Activated naive CD4-positive, alpha-beta T cell treated with anti-CD3 and anti-CD28 coated beads, Interleukin-2, amount 50 U/mL, for 72 hours (primary cell): ENCODE results near the gene KIF4B. TPM values are rescaled to one million over a fixed set of nuclear protein-coding genes. Genes with fewer than 3 reads are reported as not detected.
"Not testable (repeated sequence)": the region's sequence is repeated elsewhere in the genome, so short reads cannot be mapped to it uniquely, and the experiment has no call there.

Experiments used
- ATAC-seq, 2 donors: fragments of 150-1000 bp; cut with Tn5 transposase; 2 replicates each; pipeline ENCODE4 v1.10.0; 2021; ENCODE audit warnings: mild to moderate bottlenecking in 2 of 2, moderate library complexity in 2 of 2
- DNase-seq, 2 donors: peaks; one replicate each; pipeline ENCODE4 v3.0.0; 2021 to 2022; ENCODE audit warnings: low spot score in 2 of 2
- H3K27ac Mint-ChIP-seq, 2 donors: one replicate each; pipeline ENCODE4 v1.8.0; 2022; ENCODE audit warnings: mild to moderate bottlenecking in 2 of 2, mixed read lengths in 2 of 2
- H3K36me3 Mint-ChIP-seq, 2 donors: one replicate each; pipeline ENCODE4 v1.8.0; 2022; ENCODE audit warnings: mixed read lengths in 2 of 2
- H3K9me3 Mint-ChIP-seq, 2 donors: one replicate each; pipeline ENCODE4 v1.8.0; 2022; ENCODE audit warnings: mixed read lengths in 2 of 2
- total RNA-seq, 2 donors: library from RNA; stranded (reverse); gene quantifications; one replicate each; pipeline ENCODE4 v1.2.3, GENCODE V29; 2022

Gene KIF4B
- total RNA-seq, 2 donors from 2014 or later: 0.11 to 0.14 TPM

DNA sequence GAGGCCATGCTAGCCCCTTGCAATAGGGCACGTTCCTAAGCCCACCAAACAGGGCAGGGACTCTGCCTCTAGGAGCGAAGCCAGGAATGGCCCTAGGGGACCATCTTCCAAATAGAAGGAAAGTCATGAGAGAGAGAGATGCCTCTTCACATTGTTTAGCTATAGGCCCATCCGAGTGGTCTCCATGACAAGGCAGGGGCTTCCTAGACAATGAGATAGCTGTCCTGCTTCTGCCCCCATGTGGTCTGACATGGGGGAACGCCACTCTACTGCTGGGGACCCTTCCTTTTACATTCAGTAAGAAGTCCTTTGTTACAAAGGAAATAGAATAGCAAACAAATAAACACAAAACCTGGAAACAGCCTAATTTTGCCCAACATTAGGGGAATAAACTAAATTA lies 17.9 kb upstream of the KIF4B start:
- no peak overlapping the region for H3K27ac Mint-ChIP-seq
- H3K36me3 Mint-ChIP-seq: no peaks in the 10 kb centered on the region
- H3K9me3 Mint-ChIP-seq: no peaks in the 10 kb centered on the region
- DNase-seq (no peak), ATAC-seq (no peak)

DNA sequence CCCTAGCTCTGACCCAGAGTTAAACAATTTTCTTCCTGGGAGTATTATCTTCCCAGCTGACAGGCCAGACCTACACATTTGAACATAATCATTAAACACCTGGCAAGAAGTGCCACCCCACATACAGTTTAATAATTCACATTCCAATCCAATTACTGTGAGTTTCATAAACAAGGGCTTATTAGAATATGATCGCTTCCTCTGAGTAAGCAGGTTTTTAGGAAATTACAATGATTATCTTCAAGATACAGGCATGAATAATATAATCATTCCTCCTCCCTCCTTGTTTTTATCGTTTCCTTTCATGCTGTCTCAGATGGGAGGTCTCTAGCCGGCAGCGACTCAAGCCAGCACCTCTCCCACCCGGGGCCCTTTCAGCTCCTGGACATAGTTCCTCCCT lies 15.8 kb upstream of the KIF4B start:
- no peak for DNase-seq
- no peak for ATAC-seq
- Mint-ChIP-seq H3K9me3 (no peaks in the 10 kb centered on the region), H3K27ac (no peak overlapping the region), H3K36me3 (no peaks in the 10 kb centered on the region)

DNA sequence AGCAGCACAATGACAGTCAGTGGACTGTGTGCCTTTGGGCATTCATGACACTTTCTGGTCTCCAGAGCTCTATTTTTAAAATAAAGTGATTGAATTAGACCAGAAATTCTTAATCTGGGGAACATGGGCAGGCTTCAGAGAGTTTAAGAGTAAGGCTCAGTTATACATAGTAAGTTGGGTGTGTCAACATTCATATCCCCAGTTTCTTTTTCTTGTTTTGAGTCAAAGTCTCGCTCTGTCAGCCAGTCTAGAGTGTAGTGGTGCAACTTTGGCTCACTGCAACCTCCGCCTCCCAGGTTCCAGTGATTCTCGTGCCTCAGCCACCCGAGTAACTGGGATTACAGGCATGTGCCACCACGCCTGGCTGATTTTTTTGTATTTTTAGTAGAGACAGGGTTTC lies 13.7 kb upstream of the KIF4B start:
- no peak overlapping the region for H3K27ac Mint-ChIP-seq
- DNase-seq (no peak), ATAC-seq (peak in 1 of 2 donors; percentile 58)
- no peaks in the 10 kb centered on the region for H3K9me3 Mint-ChIP-seq
- H3K36me3 Mint-ChIP-seq: no peaks in the 10 kb centered on the region

DNA sequence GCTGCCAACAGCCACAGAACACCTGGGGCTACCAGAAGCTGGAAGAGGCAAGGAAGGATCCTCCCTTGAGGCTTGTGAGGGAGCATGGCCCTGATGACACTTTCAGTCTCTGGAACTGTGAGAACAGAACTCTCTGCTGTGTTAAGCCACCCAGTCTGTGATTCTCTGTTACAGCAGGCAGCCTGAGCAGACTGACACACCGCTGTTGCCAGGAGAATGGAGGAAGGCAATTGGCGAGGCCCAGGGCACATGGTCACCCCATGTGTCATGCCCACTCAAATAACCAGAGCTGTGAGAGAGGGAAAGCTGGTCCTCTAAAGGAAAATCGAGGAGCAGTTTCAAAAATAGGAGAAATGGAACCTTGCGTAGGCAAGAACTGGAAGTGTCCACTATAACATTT lies 12.0 kb upstream of the KIF4B start:
- DNase-seq (no peak), ATAC-seq (no peak)
- Mint-ChIP-seq H3K9me3 (no peaks in the 10 kb centered on the region), H3K27ac (no peak overlapping the region), H3K36me3 (no peaks in the 10 kb centered on the region)

DNA sequence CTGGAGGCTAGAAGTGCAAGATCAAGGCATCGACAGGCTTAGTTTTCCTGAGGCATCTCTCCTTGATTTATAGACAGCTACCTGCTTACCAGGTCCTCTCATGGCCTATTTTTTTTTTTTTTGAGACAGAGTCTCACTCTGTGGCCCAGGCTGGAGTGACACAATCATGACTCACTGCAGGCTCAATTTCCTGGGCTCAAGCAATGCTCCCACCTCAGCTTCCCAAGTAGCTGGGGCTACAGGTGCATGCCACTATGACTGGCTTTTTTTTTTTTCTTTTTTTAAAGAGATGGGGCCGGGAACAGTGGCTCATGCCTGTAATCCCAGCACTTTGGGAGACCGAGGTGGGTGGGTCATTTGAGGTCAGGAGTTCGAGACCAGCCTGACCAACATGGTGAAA lies 10.8 kb upstream of the KIF4B start:
- DNase-seq, H3K27ac Mint-ChIP-seq, H3K36me3 Mint-ChIP-seq, H3K9me3 Mint-ChIP-seq: not testable (repeated sequence)
- ATAC-seq: peak in 1 of 2 donors; percentile 34

DNA sequence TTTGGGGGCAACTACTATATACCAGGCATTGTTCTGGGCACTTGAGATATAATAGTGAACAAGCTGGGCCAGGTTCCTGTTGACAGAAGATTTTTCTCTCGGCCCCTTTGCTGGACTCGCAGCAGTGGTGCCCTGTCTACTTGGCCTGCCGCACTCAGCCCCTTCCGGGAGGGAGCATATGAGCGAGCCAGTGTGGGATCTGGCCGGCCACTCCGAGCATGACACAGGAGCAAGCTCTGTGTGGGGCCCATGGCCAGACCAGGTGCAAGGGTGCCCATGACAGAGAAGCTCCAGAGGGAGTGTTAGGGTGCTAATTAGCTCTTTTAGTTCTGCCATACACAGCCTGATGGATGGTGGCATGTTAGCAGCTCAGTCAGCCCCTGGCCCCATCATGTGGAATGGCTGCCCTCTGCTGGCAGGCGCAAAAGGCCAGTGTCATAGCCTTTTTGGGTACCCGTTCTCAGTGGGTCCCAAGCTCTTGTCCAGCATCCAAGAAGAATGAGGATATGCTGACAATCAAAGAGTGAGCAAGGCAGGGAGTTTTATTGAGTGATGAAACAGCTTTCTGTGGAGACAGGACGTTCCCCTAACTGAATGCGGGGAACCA lies 9.3 kb upstream of the KIF4B start:
- Mint-ChIP-seq H3K9me3 (no peaks in the 10 kb centered on the region), H3K36me3 (no peaks in the 10 kb centered on the region), H3K27ac (no peak overlapping the region)
- peak in 1 of 2 donors; percentile 20 for DNase-seq
- ATAC-seq: peak; percentile 39 to 69

DNA sequence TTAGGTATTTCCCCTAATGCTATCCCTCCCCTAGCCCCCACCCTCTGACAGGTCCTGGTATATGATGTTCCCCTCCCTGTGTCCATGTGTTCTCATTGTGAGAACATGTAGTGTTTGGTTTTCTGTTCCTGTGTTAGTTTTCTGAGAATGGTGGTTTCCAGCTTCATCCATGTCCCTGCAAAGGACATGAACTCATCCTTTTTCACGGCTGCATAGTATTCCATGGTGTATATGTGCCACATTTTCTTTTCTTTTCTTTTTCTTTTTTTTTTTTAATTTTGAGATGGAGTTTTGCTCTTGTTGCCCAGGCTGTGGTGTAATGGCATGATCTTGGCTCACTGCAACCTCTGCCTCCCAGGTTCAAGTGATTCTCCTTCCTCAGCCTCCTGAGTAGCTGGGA lies 7.3 kb upstream of the KIF4B start:
- H3K27ac Mint-ChIP-seq, DNase-seq, ATAC-seq, H3K9me3 Mint-ChIP-seq, H3K36me3 Mint-ChIP-seq: not testable (repeated sequence)

DNA sequence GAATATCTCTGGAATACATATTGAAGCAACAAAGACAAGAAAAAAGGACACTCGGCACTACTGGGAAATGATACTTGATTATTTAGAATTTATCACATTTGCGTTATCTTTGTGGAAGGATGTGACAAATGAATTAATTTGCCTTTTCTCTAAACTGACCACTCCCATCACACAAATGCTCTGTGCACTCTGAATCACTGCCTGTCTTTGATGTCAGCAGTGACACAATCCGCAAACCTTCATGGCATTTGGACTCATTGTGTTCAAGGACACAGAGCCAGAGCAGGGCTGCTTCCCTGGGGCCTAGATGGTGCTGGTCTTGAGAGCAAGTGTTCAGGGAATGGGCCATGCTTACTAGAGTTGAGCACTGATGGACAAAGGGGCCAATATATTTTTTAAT lies 4.9 kb upstream of the KIF4B start:
- Mint-ChIP-seq H3K9me3 (no peaks in the 10 kb centered on the region), H3K36me3 (no peaks in the 10 kb centered on the region), H3K27ac (no peak overlapping the region)
- DNase-seq (no peak), ATAC-seq (no peak)

DNA sequence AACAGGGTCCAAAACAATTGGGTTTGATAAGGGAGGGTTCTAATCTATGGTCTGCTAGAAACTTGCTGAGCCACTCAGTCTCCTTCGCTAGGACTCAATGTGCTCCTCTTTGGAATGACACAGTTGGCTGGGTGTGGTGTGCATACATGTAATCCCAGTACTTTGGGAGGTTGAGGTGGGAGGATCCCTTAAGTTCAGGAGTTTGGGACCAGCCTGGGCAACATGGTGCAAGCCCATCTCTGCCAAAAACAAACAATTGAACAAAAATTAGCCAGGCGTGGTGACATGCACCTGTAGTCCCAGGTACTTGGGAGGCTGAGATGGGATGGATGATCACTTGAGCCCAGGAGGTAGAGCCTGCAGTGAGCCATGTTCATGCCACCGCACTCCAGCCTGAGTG lies 2.7 kb upstream of the KIF4B start:
- Mint-ChIP-seq H3K9me3 (peaks cover 0 to 6% of the 10 kb centered on the region in 2 donors), H3K27ac (no peak overlapping the region), H3K36me3 (no peaks in the 10 kb centered on the region)
- DNase-seq (no peak), ATAC-seq (no peak)

DNA sequence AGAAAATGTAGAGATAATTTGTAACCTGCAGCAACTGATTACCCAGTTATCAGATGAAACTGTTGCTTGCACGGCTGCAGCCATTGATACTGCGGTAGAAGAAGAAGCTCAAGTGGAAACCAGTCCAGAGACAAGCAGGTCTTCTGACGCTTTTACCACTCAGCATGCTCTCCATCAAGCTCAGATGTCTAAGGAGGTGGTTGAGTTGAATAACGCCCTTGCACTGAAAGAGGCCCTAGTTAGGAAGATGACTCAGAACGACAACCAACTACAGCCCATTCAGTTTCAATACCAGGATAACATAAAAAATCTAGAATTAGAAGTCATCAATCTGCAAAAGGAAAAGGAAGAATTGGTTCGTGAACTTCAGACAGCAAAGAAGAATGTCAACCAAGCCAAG lies 1.7 kb downstream of the KIF4B start:
- Mint-ChIP-seq H3K36me3 (no peaks in the 10 kb centered on the region), H3K9me3 (peaks cover 0 to 6% of the 10 kb centered on the region in 2 donors), H3K27ac (no peak overlapping the region)
- ATAC-seq (peak in 1 of 2 donors; percentile 68), DNase-seq (no peak)

DNA sequence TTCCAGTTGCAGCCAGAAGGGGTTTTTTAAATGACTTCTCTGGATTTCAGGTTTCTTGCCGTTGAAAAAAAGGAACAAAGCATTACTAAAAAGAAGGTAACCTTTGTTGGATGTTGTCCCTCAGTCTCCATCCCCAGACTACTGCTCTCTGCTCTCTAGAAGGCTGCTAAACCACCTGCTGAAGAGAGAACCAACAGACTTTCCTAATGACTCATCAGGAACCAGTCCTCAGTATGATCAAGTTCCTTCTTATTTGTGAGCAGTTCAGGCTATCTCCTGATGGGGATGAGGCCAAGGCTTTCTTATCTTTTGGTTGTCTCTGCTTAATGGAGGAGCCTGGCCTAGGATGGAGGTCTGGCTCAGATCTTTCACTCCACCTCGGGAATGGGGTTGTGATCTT lies 4.1 kb downstream of the KIF4B start:
- no peaks in the 10 kb centered on the region for H3K36me3 Mint-ChIP-seq
- DNase-seq: no peak
- peak; percentile 40 to 88 for ATAC-seq
- no peak overlapping the region for H3K27ac Mint-ChIP-seq
- peaks cover 0 to 6% of the 10 kb centered on the region in 2 donors for H3K9me3 Mint-ChIP-seq

DNA sequence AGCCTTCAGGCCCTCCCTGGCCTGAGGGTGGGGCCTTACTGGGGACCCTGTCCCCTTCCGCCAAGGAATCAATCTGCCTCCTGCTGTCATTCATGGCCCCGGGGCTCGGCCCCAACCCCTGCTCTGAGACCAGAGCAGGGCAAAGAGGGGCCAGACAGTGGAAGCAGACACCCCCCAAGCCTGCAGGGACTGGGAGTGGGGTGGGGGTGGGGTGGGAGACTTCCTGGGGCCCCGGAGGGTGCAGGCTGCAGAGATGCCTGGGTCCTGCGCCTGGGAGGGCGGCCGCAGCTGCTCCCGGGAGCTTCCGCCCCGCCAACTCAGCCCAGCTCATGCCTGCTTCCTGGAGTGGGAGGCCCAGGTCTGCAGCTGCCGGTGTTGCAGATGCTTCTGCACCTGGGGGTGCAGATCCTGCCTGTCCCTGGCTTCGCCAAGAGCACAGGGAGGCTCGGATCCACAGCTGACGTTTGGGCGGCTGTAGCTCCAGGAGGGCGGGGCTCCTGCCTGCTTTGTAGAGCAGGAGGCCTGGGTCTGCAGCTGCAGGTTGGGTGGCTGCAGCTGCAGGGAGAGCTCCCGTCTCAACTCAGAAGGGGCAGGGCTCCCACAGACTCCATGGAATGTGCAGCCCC lies 6.2 kb downstream of the KIF4B start:
- Mint-ChIP-seq H3K9me3 (peaks cover 0 to 6% of the 10 kb centered on the region in 2 donors), H3K36me3 (no peaks in the 10 kb centered on the region), H3K27ac (no peak overlapping the region)
- DNase-seq: no peak
- ATAC-seq: no peak

DNA sequence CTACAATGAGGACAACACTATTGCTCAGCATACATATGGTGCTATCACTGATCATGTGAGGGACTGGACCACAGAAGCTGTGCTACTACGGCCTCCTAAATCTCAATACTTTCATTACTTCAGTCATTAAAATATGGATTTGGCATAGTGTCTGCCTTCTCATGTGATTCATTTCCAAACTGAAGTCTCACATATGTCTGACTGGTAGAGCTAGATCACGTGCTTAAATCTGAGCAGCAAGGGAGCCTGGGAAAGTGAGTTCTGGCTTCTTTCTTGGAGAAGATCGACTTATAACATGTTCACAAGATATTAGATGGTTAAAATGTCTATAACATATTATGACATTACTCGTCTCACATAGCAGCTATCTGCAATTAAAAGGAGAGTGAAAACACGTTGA lies 8.3 kb downstream of the KIF4B start:
- ATAC-seq (no peak), DNase-seq (no peak)
- Mint-ChIP-seq H3K27ac (no peak overlapping the region), H3K9me3 (no peaks in the 10 kb centered on the region), H3K36me3 (no peaks in the 10 kb centered on the region)

DNA sequence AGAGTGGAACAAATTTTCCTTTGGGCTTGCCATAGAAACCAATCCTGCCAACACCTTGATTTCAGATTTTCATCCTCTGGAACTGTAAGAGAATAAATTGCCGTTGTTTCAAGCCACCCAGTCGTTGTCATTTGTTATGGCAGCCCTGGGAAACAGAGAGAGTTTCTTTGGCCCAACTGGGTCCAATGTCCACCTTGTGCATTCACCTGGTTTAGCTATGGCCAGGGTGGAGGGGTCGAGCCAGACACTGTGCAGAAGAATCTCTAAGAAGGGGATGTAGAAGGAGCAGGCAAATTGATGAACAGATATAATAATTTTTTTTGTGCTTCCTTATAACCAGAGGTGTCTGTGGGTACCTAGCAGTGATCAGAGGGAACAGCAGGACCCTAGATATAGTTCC lies 9.8 kb downstream of the KIF4B start:
- Mint-ChIP-seq H3K27ac (no peak overlapping the region), H3K36me3 (no peaks in the 10 kb centered on the region), H3K9me3 (peaks cover 0 to 3% of the 10 kb centered on the region in 2 donors)
- no peak for ATAC-seq
- no peak for DNase-seq

DNA sequence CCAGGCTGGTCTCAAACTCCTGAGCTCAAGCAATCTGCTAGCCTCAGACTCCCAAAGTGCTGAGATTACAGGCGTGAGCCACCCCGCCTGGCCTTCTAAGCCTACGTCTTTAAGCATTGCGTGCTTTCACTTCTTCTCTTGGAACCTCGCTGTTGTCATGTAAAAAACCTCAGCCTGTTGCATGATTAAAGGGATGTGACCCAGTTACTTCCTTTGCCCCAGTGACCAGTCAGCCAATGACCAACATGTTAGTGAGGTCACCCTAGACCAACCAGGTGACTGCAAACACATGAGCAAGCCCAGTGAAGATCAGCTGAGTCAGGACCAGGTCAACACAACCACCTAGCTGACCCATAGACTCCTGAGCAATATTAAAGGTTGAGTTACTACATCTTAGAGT lies 10.5 kb downstream of the KIF4B start:
- ATAC-seq (no peak), DNase-seq (no peak)
- H3K9me3 Mint-ChIP-seq: peaks cover 0 to 5% of the 10 kb centered on the region in 2 donors
- no peaks in the 10 kb centered on the region for H3K36me3 Mint-ChIP-seq
- no peak overlapping the region for H3K27ac Mint-ChIP-seq

DNA sequence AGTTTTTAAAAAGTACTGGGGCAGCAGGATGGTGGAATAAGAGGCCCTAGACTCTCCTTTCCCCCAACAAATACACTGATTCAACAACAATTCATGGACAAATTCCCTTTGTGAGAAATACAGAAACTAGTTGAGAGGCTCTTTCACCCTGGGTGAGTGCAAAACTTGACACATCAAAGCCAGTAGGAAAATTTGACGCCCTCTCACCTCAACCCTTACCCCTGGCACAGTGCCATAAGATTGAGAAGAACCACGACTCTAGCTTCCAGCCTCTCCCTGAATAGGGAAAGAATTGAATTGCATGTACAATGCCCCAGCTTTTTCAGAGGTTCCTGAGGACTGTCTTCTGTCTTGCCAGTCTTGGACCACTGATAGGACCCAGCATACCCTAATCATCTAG lies 12.3 kb downstream of the KIF4B start:
- peaks cover 0 to 5% of the 10 kb centered on the region in 2 donors for H3K9me3 Mint-ChIP-seq
- peak in 1 of 2 donors; percentile 22 for DNase-seq
- no peaks in the 10 kb centered on the region for H3K36me3 Mint-ChIP-seq
- peak overlapping the region in 1 of 2 donors; percentile 17 for H3K27ac Mint-ChIP-seq
- peak; percentile 34 to 85 for ATAC-seq

DNA sequence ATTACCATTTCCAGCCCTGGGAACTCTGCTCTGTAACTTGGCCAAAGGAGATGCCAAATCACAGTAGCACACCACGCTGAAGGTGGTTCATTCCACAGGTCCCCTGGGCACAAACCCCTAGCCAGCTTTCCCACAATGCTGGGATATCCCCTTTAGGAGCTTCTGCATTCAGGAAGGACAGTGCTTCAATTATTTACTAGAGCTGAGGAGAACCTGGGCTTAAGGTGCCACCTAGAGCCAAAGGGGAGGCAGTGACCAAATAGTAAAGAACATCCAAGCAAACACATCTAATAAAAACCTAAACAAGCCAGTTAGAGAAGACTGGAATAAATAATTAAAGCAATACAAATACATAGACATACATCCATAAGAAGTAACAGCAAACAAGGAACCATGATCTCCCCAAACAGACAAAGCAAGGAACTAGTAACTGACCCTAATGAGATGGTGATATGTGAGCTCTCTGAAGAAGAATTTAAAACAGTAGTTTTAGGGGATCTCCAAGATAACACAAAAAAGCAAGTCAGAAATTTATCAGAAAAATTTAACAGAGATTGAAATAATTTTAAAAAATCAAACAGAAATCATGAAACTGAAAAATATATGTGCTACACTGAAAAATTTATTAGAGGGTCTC lies 14.6 kb downstream of the KIF4B start:
- no peak for ATAC-seq
- no peak for DNase-seq
- Mint-ChIP-seq H3K36me3 (no peaks in the 10 kb centered on the region), H3K27ac (no peak overlapping the region), H3K9me3 (peaks cover 0 to 5% of the 10 kb centered on the region in 2 donors)

DNA sequence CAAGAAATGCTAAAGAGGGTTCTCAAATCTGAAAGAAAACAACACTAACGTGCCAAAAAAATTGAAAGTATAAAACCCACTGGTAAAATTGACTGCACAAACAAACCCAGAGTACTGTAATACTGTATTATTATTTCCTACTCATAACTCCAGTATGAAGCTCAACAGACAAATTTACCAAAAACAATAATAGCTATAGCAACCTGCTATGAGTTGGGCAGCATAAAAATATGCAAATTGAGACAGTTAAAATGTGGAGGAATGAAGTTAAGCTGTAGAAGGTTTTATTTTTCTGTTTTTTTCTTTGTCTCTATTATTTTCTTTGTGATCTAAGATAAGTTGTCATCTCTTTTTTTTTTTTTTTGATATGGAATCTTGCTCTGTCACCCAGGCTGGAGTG lies 15.7 kb downstream of the KIF4B start:
- DNase-seq: no peak
- ATAC-seq: no peak
- Mint-ChIP-seq H3K9me3 (peaks cover 0 to 5% of the 10 kb centered on the region in 2 donors), H3K36me3 (no peaks in the 10 kb centered on the region), H3K27ac (no peak overlapping the region)
